PC-9 (cell line): Measurements from ENCODE around the gene TAX1BP1. TPM values are rescaled to one million over a fixed set of nuclear protein-coding genes. Genes with fewer than 3 reads are reported as not detected.

Experiments
- BruUV-seq: library from RNA; stranded (reverse); fragments of 400-500 nt; replicated peaks from 2 replicates; lab custom pipeline; 2021; lab: Mats Ljungman, UMichigan
- CTCF ChIA-PET: fragments of 300-600 bp; sonication (Branson Sonifier 250); formaldehyde crosslinking; loops from one replicate; lab custom pipeline; 2022; ENCODE audit warnings: antibody characterized with exemption; lab: Charles Lee
- POLR2A ChIA-PET: fragments of 300-600 bp; sonication (Branson Sonifier 250); formaldehyde crosslinking; loops from one replicate; lab custom pipeline; 2022; ENCODE audit warnings: antibody characterized with exemption; ENCODE audit not compliant: unreplicated experiment; lab: Charles Lee
- DNase-seq, 2 experiments: peaks; one replicate each; pipeline versions ENCODE4 v3.0.0 to v3.0.0-alpha.2; 2015 to 2022; ENCODE audit warnings: mixed read lengths in 1 of 2
- H2AFZ ChIP-seq: fragments of 200-600 bp; sonication (generic); 2 replicates; pipeline ENCODE4 v1.8.1; 2017; ENCODE audit warnings: antibody characterized with exemption
- H3F3A ChIP-seq: fragments of 200-600 bp; sonication (generic); 2 replicates; pipeline ENCODE4 v1.8.1; 2017; ENCODE audit warnings: antibody characterized with exemption, mild to moderate bottlenecking, low read depth; ENCODE audit not compliant: insufficient read depth
- H3K27ac ChIP-seq: fragments of 200-600 bp; sonication (generic); 2 replicates; pipeline ENCODE4 v1.6.1; 2016; ENCODE audit warnings: mixed run types
- H3K27me3 ChIP-seq: fragments of 200-600 bp; sonication (generic); 2 replicates; pipeline ENCODE4 v1.6.1; 2016; ENCODE audit warnings: low read depth, mixed run types; ENCODE audit not compliant: insufficient read depth
- H3K36me3 ChIP-seq: fragments of 200-600 bp; sonication (generic); 2 replicates; pipeline ENCODE4 v1.6.1; 2016; ENCODE audit warnings: low read depth, mixed run types
- H3K4me1 ChIP-seq: fragments of 200-600 bp; sonication (generic); replicated peaks from 2 replicates; pipeline ENCODE4 v1.6.1; 2016; ENCODE audit warnings: mixed run types; ENCODE audit not compliant: insufficient read depth
- H3K4me2 ChIP-seq: fragments of 200-600 bp; sonication (generic); 2 replicates; pipeline ENCODE4 v1.6.1; 2017; ENCODE audit warnings: mixed run types
- H3K4me3 ChIP-seq: fragments of 200-600 bp; sonication (generic); 2 replicates; pipeline ENCODE4 v1.6.1; 2016; ENCODE audit warnings: mixed run types
- H3K79me2 ChIP-seq: fragments of 200-600 bp; sonication (generic); 2 replicates; pipeline ENCODE4 v1.6.1; 2017; ENCODE audit warnings: low read depth, mixed run types
- H3K9me2 ChIP-seq: fragments of 200-600 bp; sonication (generic); 2 replicates; pipeline ENCODE4 v1.8.1; 2017; ENCODE audit warnings: mild to moderate bottlenecking; ENCODE audit not compliant: insufficient read depth
- H3K9me3 ChIP-seq: fragments of 200-600 bp; sonication (generic); 2 replicates; pipeline ENCODE4 v1.8.1; 2016; ENCODE audit warnings: low read depth; ENCODE audit not compliant: insufficient read depth
- H4K20me1 ChIP-seq: fragments of 200-600 bp; sonication (generic); 2 replicates; pipeline ENCODE4 v1.8.1; 2017; ENCODE audit not compliant: insufficient read depth
- CTCF ChIP-seq: fragments of 200-600 bp; sonication (generic); conservative IDR thresholded peaks from 2 replicates; pipeline ENCODE4 v1.6.1; 2017; ENCODE audit warnings: mixed run types, antibody characterized with exemption, mild to moderate bottlenecking, moderate library complexity
- EZH2 ChIP-seq: fragments of 200-600 bp; sonication (generic); IDR thresholded peaks from 2 replicates; pipeline ENCODE4 v1.8.0; 2017; ENCODE audit warnings: antibody characterized with exemption, low read depth
- intact Hi-C: fragments of 100-400 bp; cut with micrococcal nuclease; formaldehyde crosslinking; loops from one replicate; pipeline ENCODE4 v1.10.0; 2022; ENCODE audit not compliant: unreplicated experiment
- total RNA-seq: library from RNA; stranded (reverse); gene quantifications from 2 replicates; pipeline ENCODE4 v1.2.3, GENCODE V29; 2021

Gene TAX1BP1
- total RNA-seq, 1 experiment from 2014 or later = 174 TPM

DNA sequence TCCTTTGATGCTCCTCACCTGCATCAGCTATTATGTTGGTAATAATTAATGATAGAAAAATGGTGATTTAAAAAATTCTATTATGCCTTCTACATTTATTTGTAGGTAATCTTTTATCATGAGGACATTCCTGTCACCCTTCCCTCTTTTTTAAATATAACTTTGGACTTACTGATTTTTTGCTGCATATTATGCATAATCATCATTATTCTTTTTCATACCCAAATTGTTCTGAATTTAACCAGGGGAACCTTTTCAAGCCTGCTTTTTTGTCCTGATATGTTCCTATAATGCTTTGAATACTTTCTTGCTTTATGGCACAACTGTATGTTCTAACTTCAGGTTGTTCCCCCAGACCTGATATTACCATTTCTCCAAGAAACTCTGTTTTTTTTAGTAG lies 48.5 kb downstream of the TAX1BP1 start:
- Histone ChIP-seq H3K27me3 (no peaks in the 10 kb centered on the region), H3K27ac (no peak overlapping the region), H2AFZ (no peak overlapping the region), H3K9me3 (no peaks in the 10 kb centered on the region), H3K4me3 (no peak overlapping the region), H3K79me2 (0 out of 2 replicates have a peak, but pooled peaks cover 4% of the 10 kb centered on the region), H3F3A (peaks cover 31% of the 10 kb centered on the region), H3K9me2 (no peaks in the 10 kb centered on the region), H3K4me2 (no peak overlapping the region), H4K20me1 (peaks cover 3% of the 10 kb centered on the region; the same call in 1 of the 2 replicates), H3K36me3 (peaks cover 53% of the 10 kb centered on the region), H3K4me1 (peaks cover 9% of the 10 kb centered on the region)
- intact Hi-C loops = no loop called here
- TF ChIP-seq CTCF = no peak
- TF ChIP-seq EZH2 = no peak
- no TSS peak for BruUV-seq
- POLR2A ChIA-PET = no interaction called here
- CTCF ChIA-PET = no interaction called here
- no peak for DNase-seq

- TF ChIP-seq CTCF = no peak
- no peak for TF ChIP-seq EZH2
- Histone ChIP-seq H3F3A (peaks cover 30% of the 10 kb centered on the region), H2AFZ (no peak overlapping the region), H4K20me1 (peaks cover 9% of the 10 kb centered on the region; the same call in 1 of the 2 replicates), H3K4me3 (no peak overlapping the region), H3K27ac (no peak overlapping the region), H3K4me1 (no peaks in the 10 kb centered on the region), H3K4me2 (no peak overlapping the region), H3K9me2 (no peaks in the 10 kb centered on the region), H3K27me3 (no peaks in the 10 kb centered on the region), H3K9me3 (no peaks in the 10 kb centered on the region), H3K36me3 (peaks cover 64% of the 10 kb centered on the region), H3K79me2 (no peaks in the 10 kb centered on the region)
- POLR2A ChIA-PET = interaction anchor here (0.7 kb wide), 1 partner anchor 9 kb away, joined by 8 read pairs; no protein-coding TSS in a partner anchor
- no TSS peak for BruUV-seq
- CTCF ChIA-PET = interaction anchor here (0.5 kb wide), 1 partner anchor 300 kb away, joined by 4 read pairs; no protein-coding TSS in a partner anchor
- DNase-seq = no peak
- intact Hi-C loops = no loop called here
These were observed 53.8 kb downstream of the TAX1BP1 start for GRCh38 chr7:27793780-27794179.

GRCh38 chr7:27795977-27796376 lies 56.0 kb downstream of the TAX1BP1 start:
- intact Hi-C loops = no loop called here

More at GRCh38 chr7:27795977-27796376, 56.0 kb downstream of the TAX1BP1 start:
- no peaks in the 10 kb centered on the region for H3K9me3 ChIP-seq
- no peak for DNase-seq
- H3K27me3 ChIP-seq = no peaks in the 10 kb centered on the region
- no peak overlapping the region for H3K27ac ChIP-seq
- H3K4me3 ChIP-seq = no peak overlapping the region
- H3F3A ChIP-seq = peaks cover 30% of the 10 kb centered on the region
- no peak overlapping the region for H2AFZ ChIP-seq
- no peaks in the 10 kb centered on the region for H3K79me2 ChIP-seq
- no peaks in the 10 kb centered on the region for H3K4me1 ChIP-seq
- peaks cover 9% of the 10 kb centered on the region; the same call in 1 of the 2 replicates for H4K20me1 ChIP-seq
- no peak for TF ChIP-seq EZH2
- no peak for TF ChIP-seq CTCF
- ChIA-PET POLR2A (no interaction called here), CTCF (no interaction called here)
- H3K4me2 ChIP-seq = no peak overlapping the region
- H3K36me3 ChIP-seq = peaks cover 73% of the 10 kb centered on the region
- H3K9me2 ChIP-seq = no peaks in the 10 kb centered on the region
- BruUV-seq = no TSS peak
